ENCODE measurements around the gene SLF2.

DNA sequence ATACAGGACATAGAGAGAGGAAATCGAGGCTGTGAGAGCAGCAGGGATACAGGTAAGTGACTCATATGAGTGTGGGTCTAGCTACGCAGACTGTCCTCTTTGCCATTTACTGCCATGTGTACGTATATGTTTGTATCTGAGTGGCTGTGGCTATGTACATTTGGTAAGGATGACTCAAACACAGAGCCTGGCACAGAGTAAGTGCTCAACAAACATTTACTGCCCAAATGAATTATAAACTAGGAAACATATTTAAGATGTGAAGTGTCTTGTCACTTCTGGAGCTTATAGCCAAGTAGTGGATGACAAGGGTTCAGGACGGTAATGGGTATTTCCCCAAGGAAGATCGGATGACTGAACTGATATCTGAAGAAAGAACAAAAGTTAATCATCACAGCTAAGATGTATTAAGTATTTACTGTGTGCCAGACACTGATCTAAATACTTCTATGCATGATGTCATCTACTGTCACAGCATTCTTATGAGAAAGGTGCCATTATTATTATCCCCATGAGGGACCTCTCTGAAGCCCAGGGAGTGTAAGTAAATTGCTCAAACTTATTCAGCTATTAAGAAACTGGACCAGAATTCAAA is 68.5 kb downstream of the SLF2 start:
- TF ChIP-seq, protein P1, sequence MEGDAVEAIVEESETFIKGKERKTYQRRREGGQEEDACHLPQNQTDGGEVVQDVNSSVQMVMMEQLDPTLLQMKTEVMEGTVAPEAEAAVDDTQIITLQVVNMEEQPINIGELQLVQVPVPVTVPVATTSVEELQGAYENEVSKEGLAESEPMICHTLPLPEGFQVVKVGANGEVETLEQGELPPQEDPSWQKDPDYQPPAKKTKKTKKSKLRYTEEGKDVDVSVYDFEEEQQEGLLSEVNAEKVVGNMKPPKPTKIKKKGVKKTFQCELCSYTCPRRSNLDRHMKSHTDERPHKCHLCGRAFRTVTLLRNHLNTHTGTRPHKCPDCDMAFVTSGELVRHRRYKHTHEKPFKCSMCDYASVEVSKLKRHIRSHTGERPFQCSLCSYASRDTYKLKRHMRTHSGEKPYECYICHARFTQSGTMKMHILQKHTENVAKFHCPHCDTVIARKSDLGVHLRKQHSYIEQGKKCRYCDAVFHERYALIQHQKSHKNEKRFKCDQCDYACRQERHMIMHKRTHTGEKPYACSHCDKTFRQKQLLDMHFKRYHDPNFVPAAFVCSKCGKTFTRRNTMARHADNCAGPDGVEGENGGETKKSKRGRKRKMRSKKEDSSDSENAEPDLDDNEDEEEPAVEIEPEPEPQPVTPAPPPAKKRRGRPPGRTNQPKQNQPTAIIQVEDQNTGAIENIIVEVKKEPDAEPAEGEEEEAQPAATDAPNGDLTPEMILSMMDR (IDR thresholded peaks at IDR 0.05; ENCODE audit: insufficient read depth, low read length), result no peak
- TF ChIP-seq, protein P2, sequence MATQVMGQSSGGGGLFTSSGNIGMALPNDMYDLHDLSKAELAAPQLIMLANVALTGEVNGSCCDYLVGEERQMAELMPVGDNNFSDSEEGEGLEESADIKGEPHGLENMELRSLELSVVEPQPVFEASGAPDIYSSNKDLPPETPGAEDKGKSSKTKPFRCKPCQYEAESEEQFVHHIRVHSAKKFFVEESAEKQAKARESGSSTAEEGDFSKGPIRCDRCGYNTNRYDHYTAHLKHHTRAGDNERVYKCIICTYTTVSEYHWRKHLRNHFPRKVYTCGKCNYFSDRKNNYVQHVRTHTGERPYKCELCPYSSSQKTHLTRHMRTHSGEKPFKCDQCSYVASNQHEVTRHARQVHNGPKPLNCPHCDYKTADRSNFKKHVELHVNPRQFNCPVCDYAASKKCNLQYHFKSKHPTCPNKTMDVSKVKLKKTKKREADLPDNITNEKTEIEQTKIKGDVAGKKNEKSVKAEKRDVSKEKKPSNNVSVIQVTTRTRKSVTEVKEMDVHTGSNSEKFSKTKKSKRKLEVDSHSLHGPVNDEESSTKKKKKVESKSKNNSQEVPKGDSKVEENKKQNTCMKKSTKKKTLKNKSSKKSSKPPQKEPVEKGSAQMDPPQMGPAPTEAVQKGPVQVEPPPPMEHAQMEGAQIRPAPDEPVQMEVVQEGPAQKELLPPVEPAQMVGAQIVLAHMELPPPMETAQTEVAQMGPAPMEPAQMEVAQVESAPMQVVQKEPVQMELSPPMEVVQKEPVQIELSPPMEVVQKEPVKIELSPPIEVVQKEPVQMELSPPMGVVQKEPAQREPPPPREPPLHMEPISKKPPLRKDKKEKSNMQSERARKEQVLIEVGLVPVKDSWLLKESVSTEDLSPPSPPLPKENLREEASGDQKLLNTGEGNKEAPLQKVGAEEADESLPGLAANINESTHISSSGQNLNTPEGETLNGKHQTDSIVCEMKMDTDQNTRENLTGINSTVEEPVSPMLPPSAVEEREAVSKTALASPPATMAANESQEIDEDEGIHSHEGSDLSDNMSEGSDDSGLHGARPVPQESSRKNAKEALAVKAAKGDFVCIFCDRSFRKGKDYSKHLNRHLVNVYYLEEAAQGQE (IDR thresholded peaks at IDR 0.05; ENCODE audit: insufficient replicate concordance, low read depth), result no peak
- TF ChIP-seq POLR2AphosphoS5 (IDR thresholded peaks at IDR 0.05; ENCODE audit: low read depth), result no peak
